Coronary artery (tissue), 2 donors: ENCODE results near the gene LYSMD3.

Experiments
- DNase-seq: peaks from one replicate; pipeline ENCODE4 v3.0.0-alpha.2; 2017; ENCODE audit warnings: low spot score
- H3K27ac ChIP-seq, 2 donors: fragments of 200-600 bp; sonication (generic); one replicate each; pipeline ENCODE4 v1.5.1; 2016 to 2019
- H3K4me3 ChIP-seq: fragments of 200-600 bp; sonication (generic); 2 replicates; pipeline ENCODE4 v1.5.1; 2016; ENCODE audit warnings: mild to moderate bottlenecking, moderate library complexity
- TF ChIP-seq, protein P1 (sequence below): fragments of 200-600 bp; sonication (generic); IDR thresholded peaks from one replicate; pipeline ENCODE4 v1.5.1; 2019; ENCODE audit warnings: antibody characterized with exemption

The LYSMD3 gene

DNA sequence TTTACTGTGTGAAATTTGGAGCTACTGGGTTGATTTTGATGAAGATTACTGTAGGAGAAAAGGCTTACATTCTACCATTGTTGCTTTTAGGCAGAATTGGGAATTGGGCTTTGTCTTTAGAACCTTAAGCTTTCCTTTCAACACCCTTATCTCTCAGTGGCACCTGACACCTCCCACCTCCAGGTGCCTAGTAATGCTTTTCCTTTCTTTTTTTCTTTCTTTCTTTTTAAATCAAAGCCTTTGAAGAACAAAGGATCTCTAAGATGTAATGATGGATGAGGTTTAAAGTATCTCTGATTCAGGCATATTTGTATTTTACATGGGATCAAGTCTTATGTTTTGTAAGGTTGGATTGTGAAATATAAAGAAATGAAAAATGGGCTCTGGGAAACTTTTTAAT is 26.3 kb upstream of the LYSMD3 start:
- H3K27ac ChIP-seq: no peak overlapping the region
- DNase-seq: no peak
- TF ChIP-seq, protein P1, sequence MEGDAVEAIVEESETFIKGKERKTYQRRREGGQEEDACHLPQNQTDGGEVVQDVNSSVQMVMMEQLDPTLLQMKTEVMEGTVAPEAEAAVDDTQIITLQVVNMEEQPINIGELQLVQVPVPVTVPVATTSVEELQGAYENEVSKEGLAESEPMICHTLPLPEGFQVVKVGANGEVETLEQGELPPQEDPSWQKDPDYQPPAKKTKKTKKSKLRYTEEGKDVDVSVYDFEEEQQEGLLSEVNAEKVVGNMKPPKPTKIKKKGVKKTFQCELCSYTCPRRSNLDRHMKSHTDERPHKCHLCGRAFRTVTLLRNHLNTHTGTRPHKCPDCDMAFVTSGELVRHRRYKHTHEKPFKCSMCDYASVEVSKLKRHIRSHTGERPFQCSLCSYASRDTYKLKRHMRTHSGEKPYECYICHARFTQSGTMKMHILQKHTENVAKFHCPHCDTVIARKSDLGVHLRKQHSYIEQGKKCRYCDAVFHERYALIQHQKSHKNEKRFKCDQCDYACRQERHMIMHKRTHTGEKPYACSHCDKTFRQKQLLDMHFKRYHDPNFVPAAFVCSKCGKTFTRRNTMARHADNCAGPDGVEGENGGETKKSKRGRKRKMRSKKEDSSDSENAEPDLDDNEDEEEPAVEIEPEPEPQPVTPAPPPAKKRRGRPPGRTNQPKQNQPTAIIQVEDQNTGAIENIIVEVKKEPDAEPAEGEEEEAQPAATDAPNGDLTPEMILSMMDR: no peak
- H3K4me3 ChIP-seq: no peak overlapping the region

DNA sequence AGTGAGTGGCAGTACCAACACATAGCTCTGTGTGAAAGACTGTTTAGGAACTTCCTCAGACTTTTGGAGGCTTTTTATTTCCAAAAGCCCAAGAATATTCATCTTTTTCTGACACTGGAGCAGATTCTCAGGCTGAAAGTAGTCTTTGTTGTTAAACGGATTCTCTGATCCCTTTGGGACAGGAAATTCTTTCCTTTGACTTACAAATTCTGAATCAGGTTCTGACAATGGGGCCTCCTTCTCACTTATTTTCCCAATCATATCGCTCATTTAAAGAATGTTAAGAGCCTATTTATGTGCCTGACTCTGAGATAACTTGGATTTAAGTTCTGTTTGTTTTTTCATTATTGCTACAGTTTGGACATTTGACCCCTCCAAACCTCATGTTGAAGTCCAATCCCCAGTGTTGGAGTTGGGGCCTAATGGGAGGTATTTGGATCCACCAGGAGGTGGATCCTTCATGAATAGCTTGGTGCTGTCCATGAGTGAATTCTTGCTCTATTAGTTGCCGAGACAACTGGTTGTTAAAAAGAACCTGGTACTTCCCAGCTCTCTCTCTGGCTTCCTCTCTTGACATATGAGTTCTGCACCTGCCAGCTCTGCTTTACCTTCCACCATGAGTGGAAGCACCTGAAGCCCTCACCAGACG is 25.1 kb upstream of the LYSMD3 start:
- H3K27ac ChIP-seq: no peak overlapping the region
- DNase-seq: no peak
- TF ChIP-seq, protein P1: no peak

DNA sequence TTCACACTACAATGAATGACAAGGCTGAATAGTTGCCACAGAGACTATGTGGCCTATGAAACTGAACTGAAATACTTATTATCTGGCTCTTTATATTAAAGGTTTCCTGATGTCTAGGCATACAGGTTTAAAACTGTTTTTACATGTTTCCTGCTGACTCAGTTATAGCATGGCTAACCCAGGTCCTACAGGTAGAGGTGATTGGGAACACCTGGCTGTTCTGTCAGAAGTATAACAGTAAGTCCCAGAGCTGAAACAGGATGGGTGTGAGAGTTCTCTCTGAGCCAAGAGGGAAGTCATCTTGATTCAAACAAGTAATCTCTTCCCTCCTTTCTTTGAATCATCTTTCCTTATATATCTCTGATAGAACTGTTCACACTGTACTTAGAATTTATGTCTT is 24.3 kb upstream of the LYSMD3 start:
- DNase-seq: no peak
- Histone ChIP-seq H3K4me3 (no peak overlapping the region), H3K27ac (no peak overlapping the region)
- TF ChIP-seq, protein P1: no peak

More for the DNA sequence above, 25.1 kb upstream of the LYSMD3 start:
- no peak overlapping the region for H3K4me3 ChIP-seq

DNA sequence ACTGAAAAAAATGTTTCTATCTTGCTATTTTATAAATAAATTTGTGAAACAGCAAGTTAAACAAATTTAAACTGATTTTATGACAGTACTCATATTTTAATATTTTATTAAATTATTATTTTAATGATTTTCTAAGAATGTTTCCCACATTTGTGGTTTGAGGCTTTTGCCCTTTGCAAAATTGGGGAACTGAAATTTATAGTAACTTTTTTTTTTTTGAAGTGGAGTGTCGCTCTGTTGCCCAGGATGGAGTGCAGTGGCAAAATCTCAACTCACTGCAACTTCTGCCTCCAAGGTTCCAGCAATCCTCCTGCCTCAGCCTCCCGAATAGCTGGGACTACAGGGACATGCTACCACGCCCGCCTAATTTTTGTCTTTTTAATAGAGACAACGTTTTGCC is 22.0 kb upstream of the LYSMD3 start:
- no peak for DNase-seq
- no peak overlapping the region for H3K4me3 ChIP-seq
- TF ChIP-seq, protein P1: no peak

DNA sequence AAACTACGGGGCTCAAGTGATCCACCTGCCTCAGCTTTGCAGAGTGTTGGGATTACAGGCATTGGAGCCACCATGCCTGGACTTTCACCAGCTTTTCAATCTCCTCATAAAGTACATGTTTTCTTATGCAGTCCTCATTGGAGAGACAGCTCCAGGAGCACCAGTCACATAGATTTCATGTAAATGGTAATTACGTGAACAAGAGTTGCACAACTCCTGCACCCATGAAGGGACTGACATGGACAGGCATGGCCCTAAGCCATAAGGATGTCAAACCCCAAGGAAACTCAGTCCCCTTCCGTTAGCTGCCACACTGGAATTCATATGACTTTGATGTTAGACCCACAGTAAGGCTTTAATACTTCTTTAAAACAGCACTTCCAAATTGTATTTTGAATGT is 21.6 kb upstream of the LYSMD3 start:
- Histone ChIP-seq H3K27ac (no peak overlapping the region), H3K4me3 (no peak overlapping the region)
- TF ChIP-seq, protein P1: no peak
- no peak for DNase-seq

More for the DNA sequence above, 22.0 kb upstream of the LYSMD3 start:
- H3K27ac ChIP-seq: no peak overlapping the region

DNA sequence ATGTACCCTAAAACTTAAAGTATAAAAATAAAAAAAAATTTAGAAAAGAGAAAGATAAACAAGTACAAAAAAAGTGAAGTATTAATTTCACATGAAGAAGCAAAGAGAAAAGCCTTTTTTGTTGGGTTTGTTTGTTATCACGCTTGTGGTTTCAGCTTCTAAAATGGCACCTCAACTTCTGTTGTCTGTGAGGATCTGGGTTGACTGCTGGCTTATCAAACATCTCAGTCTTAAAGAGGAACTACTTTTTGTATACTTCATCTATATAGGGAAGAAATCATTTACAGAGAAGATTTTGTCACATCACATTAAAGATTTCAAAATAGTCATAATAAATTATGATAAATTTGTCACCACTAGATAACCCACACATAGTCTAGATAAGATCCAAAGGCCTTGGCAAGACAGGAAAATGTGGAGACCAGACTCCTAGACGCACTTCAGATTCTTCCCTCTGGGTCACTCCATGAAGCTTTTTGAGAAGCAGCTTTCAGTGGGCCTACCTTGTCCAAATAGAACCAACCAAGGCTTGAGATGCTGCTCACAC is 20.4 kb upstream of the LYSMD3 start:
- DNase-seq: no peak
- Histone ChIP-seq H3K4me3 (no peak overlapping the region), H3K27ac (no peak overlapping the region)
- TF ChIP-seq, protein P1: no peak

DNA sequence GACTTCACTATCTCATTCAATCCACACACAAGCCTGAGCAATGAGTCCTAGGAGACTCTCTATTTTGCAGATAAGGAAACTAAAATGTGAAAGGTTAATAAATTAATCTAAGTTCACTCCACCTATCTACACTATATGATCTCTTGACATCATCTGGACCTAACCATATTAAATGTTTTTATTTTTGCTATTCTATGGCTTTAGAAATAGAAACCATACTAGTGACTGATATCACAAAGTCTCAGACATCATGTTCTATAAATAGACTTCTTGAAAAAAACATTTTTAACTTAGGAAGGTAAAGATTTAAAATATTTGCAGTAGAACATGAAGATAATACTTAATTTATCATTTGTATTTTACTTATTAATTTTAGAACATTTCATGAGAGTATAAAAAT is 19.8 kb upstream of the LYSMD3 start:
- no peak for DNase-seq
- TF ChIP-seq, protein P1: no peak
- Histone ChIP-seq H3K27ac (no peak overlapping the region), H3K4me3 (no peak overlapping the region)
